Fibroblast of lung (primary cell): ENCODE data around the gene FOXP2. TPM values are rescaled to one million over a fixed set of nuclear protein-coding genes. Genes with fewer than 3 reads are reported as not detected.
A peak's percentile ranks its signal among the peaks of the same experiment; 100 is the strongest.

Experiments used
- DNase-seq, 2 donors: peaks; one replicate each; pipeline versions ENCODE4 v3.0.0 to v3.0.0-alpha.2; 2010; ENCODE audit warnings: low read depth in 2 of 2
- H2AFZ ChIP-seq: 2 replicates; pipeline ENCODE4 v1.5.1; 2012; ENCODE audit warnings: low read length, control low read depth, inconsistent platforms
- H3K27ac ChIP-seq: 2 replicates; pipeline ENCODE4 v1.5.1; 2011; ENCODE audit warnings: low read length, control low read depth; ENCODE audit not compliant: insufficient read depth
- H3K27me3 ChIP-seq: 2 replicates; pipeline ENCODE4 v1.5.1; 2011; ENCODE audit warnings: mild to moderate bottlenecking, low read length; ENCODE audit not compliant: control insufficient read depth, insufficient read depth
- H3K36me3 ChIP-seq: 2 replicates; pipeline ENCODE4 v1.5.1; 2011; ENCODE audit warnings: low read length; ENCODE audit not compliant: control insufficient read depth, insufficient read depth
- H3K4me1 ChIP-seq: 2 replicates; pipeline ENCODE4 v1.5.1; 2011; ENCODE audit warnings: low read length; ENCODE audit not compliant: control insufficient read depth, insufficient read depth; ENCODE audit errors: extremely low read depth
- H3K4me2 ChIP-seq: 2 replicates; pipeline ENCODE4 v1.5.1; 2011; ENCODE audit warnings: low read length, control low read depth; ENCODE audit not compliant: insufficient read depth; ENCODE audit errors: extremely low read depth
- H3K4me3 ChIP-seq, 4 experiments: fragments of 200-600 bp in 1 of 4; sonication (generic) in 1 of 4; replicated peaks in 1 of 4; 2 replicates each; pipeline ENCODE4 v1.5.1; 2011 to 2016; ENCODE audit warnings: low read length in 4 of 4, low read depth in 3 of 4, mild to moderate bottlenecking in 3 of 4, control low read depth in 2 of 4, inconsistent platforms in 1 of 4, mixed read lengths in 1 of 4; ENCODE audit not compliant: insufficient read depth in 1 of 4; ENCODE audit errors: control extremely low read depth in 1 of 4
- H3K79me2 ChIP-seq: 2 replicates; pipeline ENCODE4 v1.5.1; 2012; ENCODE audit warnings: mild to moderate bottlenecking, low read length, inconsistent platforms; ENCODE audit not compliant: control insufficient read depth, insufficient read depth
- H3K9ac ChIP-seq: 2 replicates; pipeline ENCODE4 v1.5.1; 2011; ENCODE audit warnings: mild to moderate bottlenecking, low read length, control low read depth; ENCODE audit not compliant: insufficient read depth
- H3K9me3 ChIP-seq: 2 replicates; pipeline ENCODE4 v1.5.1; 2012; ENCODE audit warnings: low read depth, low read length; ENCODE audit not compliant: control insufficient read depth, insufficient read depth
- H4K20me1 ChIP-seq: 2 replicates; pipeline ENCODE4 v1.5.1; 2011; ENCODE audit warnings: low read length; ENCODE audit not compliant: control insufficient read depth, insufficient read depth; ENCODE audit errors: extremely low read depth
- EZH2 ChIP-seq: IDR thresholded peaks from 2 replicates; pipeline ENCODE4 v1.5.1; 2012; ENCODE audit warnings: low read length, control low read depth, mild to moderate bottlenecking; ENCODE audit errors: missing control alignments
- polyA plus RNA-seq, 2 donors: library from polyadenylated mRNA; depleted of rRNA in 1 of 2; stranded (reverse) in 1 of 2; unstranded in 1 of 2; fragments of >200 nt; gene quantifications; 2 replicates each; pipeline ENCODE4 v1.2.1, GENCODE V29; 2011 to 2012; ENCODE audit warnings: missing spikeins in 1 of 2
- total RNA-seq: library from RNA; depleted of rRNA; stranded (reverse); fragments of >200 nt; gene quantifications from 2 replicates; pipeline ENCODE4 v1.2.1, GENCODE V29; 2014
- TF ChIP-seq, protein P1 (sequence below), 2 donors: IDR thresholded peaks in 1 of 2; conservative IDR thresholded peaks in 1 of 2; 1 replicate in 1 of 2; 2 replicates in 1 of 2; pipeline ENCODE4 v1.5.1; 2011 to 2012; ENCODE audit warnings: low read length in 2 of 2, control low read depth in 1 of 2, inconsistent platforms in 1 of 2, low read depth in 1 of 2, mild to moderate bottlenecking in 1 of 2

Gene FOXP2
- total and polyA plus RNA-seq, 2 donors (not counting 1 experiment from before 2014, with no cell fraction given), result 2.8 to 8.4 TPM

DNA sequence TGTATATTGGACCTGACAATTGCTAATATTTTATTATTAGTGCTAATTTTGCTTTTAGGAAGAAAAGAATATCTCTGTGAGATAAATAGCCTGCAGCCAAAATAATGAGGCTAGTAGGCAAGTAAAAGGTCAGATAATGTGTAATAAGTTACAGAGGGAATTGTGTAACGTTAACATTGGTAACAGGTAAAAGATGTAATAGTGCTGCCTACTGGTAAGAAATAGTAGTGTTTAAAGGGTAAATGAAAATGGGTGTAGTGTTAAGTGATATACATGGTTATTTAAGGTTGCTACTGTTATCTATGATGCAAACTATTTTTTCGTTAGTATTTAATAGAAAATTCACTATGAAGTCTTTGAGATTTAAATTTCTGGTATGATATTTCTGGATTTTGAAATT is 9.2 kb upstream of the FOXP2 start:
- Histone ChIP-seq H2AFZ (no peak overlapping the region), H3K4me3 (no peak overlapping the region), H3K27ac (no peak overlapping the region), H3K27me3 (no peaks in the 10 kb centered on the region), H3K9me3 (no peaks in the 10 kb centered on the region), H3K9ac (no peak overlapping the region), H3K36me3 (no peaks in the 10 kb centered on the region), H3K4me2 (no peak overlapping the region), H3K4me1 (no peaks in the 10 kb centered on the region), H4K20me1 (no peaks in the 10 kb centered on the region), H3K79me2 (no peaks in the 10 kb centered on the region)
- TF ChIP-seq, protein P1, sequence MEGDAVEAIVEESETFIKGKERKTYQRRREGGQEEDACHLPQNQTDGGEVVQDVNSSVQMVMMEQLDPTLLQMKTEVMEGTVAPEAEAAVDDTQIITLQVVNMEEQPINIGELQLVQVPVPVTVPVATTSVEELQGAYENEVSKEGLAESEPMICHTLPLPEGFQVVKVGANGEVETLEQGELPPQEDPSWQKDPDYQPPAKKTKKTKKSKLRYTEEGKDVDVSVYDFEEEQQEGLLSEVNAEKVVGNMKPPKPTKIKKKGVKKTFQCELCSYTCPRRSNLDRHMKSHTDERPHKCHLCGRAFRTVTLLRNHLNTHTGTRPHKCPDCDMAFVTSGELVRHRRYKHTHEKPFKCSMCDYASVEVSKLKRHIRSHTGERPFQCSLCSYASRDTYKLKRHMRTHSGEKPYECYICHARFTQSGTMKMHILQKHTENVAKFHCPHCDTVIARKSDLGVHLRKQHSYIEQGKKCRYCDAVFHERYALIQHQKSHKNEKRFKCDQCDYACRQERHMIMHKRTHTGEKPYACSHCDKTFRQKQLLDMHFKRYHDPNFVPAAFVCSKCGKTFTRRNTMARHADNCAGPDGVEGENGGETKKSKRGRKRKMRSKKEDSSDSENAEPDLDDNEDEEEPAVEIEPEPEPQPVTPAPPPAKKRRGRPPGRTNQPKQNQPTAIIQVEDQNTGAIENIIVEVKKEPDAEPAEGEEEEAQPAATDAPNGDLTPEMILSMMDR (conservative IDR thresholded peaks at IDR 0.05 in 1 of 2, IDR thresholded peaks at IDR 0.05 in 1 of 2; ENCODE audit: low read depth in 1 of 2, low read length in 2 of 2), result peak in 1 of 2 donors; percentile 42
- TF ChIP-seq EZH2, result no peak
- peak; percentile 19 to 58 for DNase-seq

DNA sequence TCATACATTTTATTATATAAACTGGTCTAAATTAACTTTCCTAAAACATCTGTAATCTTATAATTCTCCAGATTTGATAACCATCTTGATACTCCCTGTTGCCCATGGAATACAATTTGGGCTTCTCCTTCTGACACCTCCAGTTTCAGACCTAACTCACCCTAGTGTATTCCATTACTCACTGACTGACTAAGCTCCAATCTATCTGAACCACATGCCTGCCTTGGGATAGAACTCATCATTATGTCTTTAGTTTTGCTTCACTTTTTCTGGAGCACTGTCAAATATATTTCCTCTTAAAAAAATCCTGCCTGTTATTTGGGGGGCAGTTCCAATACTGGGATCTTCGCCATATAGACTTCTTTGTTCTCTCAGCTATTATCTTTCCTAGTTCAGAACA is 4.9 kb upstream of the FOXP2 start:
- no peak overlapping the region for H2AFZ ChIP-seq
- H3K36me3 ChIP-seq, result no peaks in the 10 kb centered on the region
- no peaks in the 10 kb centered on the region for H3K79me2 ChIP-seq
- TF ChIP-seq, protein P1 (conservative IDR thresholded peaks at IDR 0.05 in 1 of 2, IDR thresholded peaks at IDR 0.05 in 1 of 2; ENCODE audit: low read depth in 1 of 2, low read length in 2 of 2), result no peak
- no peak for TF ChIP-seq EZH2
- H3K4me1 ChIP-seq, result peaks cover 3% of the 10 kb centered on the region
- DNase-seq, result peak; percentile 26 to 62
- no peaks in the 10 kb centered on the region for H3K27me3 ChIP-seq
- H3K27ac ChIP-seq, result no peak overlapping the region
- no peak overlapping the region for H3K4me3 ChIP-seq
- H4K20me1 ChIP-seq, result no peaks in the 10 kb centered on the region
- H3K4me2 ChIP-seq, result no peak overlapping the region
- no peaks in the 10 kb centered on the region for H3K9me3 ChIP-seq
- H3K9ac ChIP-seq, result no peak overlapping the region

DNA sequence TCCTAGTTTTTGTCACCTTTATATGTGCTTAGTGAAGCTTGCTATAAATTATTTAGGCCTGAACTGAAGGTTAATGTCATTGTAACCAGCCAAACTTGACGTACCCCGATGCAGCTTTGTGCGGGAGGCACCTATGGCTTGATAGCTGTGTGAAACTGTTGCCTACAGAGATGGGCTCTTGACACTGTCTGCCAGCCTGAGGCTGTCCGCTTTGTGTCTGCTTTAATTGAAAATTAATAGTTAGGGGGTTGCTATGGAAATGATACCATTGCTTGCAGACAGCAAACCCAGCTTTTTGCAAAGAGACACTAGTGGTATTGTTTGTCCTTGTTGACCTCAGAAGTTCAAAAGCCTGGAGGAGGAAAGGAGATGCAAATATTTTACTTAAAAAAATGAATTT is 2.1 kb upstream of the FOXP2 start:
- TF ChIP-seq, protein P1 (conservative IDR thresholded peaks at IDR 0.05 in 1 of 2, IDR thresholded peaks at IDR 0.05 in 1 of 2; ENCODE audit: low read depth in 1 of 2, low read length in 2 of 2), result no peak

More for the DNA sequence above, 2.1 kb upstream of the FOXP2 start:
- Histone ChIP-seq H3K9ac (no peak overlapping the region), H3K27me3 (no peaks in the 10 kb centered on the region), H3K9me3 (no peaks in the 10 kb centered on the region), H3K4me1 (peaks cover 3% of the 10 kb centered on the region), H3K36me3 (no peaks in the 10 kb centered on the region), H3K4me2 (no peak overlapping the region), H2AFZ (no peak overlapping the region), H3K27ac (no peak overlapping the region), H3K4me3 (no peak overlapping the region), H3K79me2 (no peaks in the 10 kb centered on the region), H4K20me1 (no peaks in the 10 kb centered on the region)
- no peak for DNase-seq
